Bone marrow (tissue), 2 donors: ENCODE results near the gene NFKBIL1.
A peak's percentile ranks its signal among the peaks of the same experiment; 100 is the strongest.
"Not testable (repeated sequence)": the region's sequence is repeated elsewhere in the genome, so short reads cannot be mapped to it uniquely, and the experiment has no call there.

Source experiments
- DNase-seq, 2 donors: peaks; one replicate each; lab custom pipeline; 2025; lab: John Stamatoyannopoulos, UW

NFKBIL1 gene

GRCh38 chr6:31546958-31547726 is at the start of gene NFKBIL1:
NFKBIL1 (plus strand) TSS chr6:31547608; CDS start chr6:31547695, 87 bp downstream.
- DNase-seq = peak; percentile 67 to 97

- DNase-seq = no peak
Measured at GRCh38 chr6:31498748-31499147, 48.7 kb upstream of the NFKBIL1 start.

- DNase-seq = not testable (repeated sequence)
Measured at GRCh38 chr6:31499648-31500047, 47.8 kb upstream of the NFKBIL1 start.

GRCh38 chr6:31502586-31502985 is 44.8 kb upstream of the NFKBIL1 start:
- DNase-seq = peak in 1 of 2 donors; percentile 3

- DNase-seq = not testable (repeated sequence)
Measured at GRCh38 chr6:31509036-31509435, 38.4 kb upstream of the NFKBIL1 start.

- no peak for DNase-seq
Measured at GRCh38 chr6:31510007-31510406, 37.4 kb upstream of the NFKBIL1 start.

GRCh38 chr6:31513456-31514165 is 33.8 kb upstream of the NFKBIL1 start:
- DNase-seq = no peak

- DNase-seq = no peak
Measured at GRCh38 chr6:31521835-31522234, 25.6 kb upstream of the NFKBIL1 start.

GRCh38 chr6:31525553-31525931 is 21.9 kb upstream of the NFKBIL1 start:
- DNase-seq = no peak

- peak in 1 of 2 donors; percentile 4 for DNase-seq
Measured at GRCh38 chr6:31525932-31526591, 21.3 kb upstream of the NFKBIL1 start.

GRCh38 chr6:31528307-31528777 is 19.1 kb upstream of the NFKBIL1 start:
- no peak for DNase-seq

GRCh38 chr6:31528821-31529328 is 18.5 kb upstream of the NFKBIL1 start, which contains the start of gene MCCD1:
MCCD1 (plus strand) TSS chr6:31528962; CDS start chr6:31529015, 53 bp downstream.
- DNase-seq = no peak

- DNase-seq = no peak
Measured at GRCh38 chr6:31529329-31530150, 17.9 kb upstream of the NFKBIL1 start.

- DNase-seq = no peak
Measured at GRCh38 chr6:31530659-31531058, 16.7 kb upstream of the NFKBIL1 start.

GRCh38 chr6:31531162-31531561 is 16.2 kb upstream of the NFKBIL1 start:
- DNase-seq = no peak

- DNase-seq = no peak
Measured at GRCh38 chr6:31531771-31532643, 15.4 kb upstream of the NFKBIL1 start.

GRCh38 chr6:31532644-31533454 is 14.6 kb upstream of the NFKBIL1 start:
- no peak for DNase-seq

- no peak for DNase-seq
Measured at GRCh38 chr6:31533455-31533841, 14.0 kb upstream of the NFKBIL1 start.

- no peak for DNase-seq
Measured at GRCh38 chr6:31534011-31534410, 13.4 kb upstream of the NFKBIL1 start.
